Panc1 (cell line): ENCODE results near the gene ZNF77. TPM values are rescaled to one million over a fixed set of nuclear protein-coding genes. Genes with fewer than 3 reads are reported as not detected.
"Not testable (repeated sequence)": the region's sequence is repeated elsewhere in the genome, so short reads cannot be mapped to it uniquely, and the experiment has no call there.

Source experiments
- ATAC-seq: fragments of 200-7000 bp; cut with Tn5 transposase; 2 replicates; pipeline ENCODE4 v1.9.1; 2020; ENCODE audit warnings: mild to moderate bottlenecking, moderate library complexity
- BruUV-seq: library from RNA; stranded (reverse); fragments of 400-500 nt; replicated peaks from 2 replicates; lab custom pipeline; 2021; lab: Mats Ljungman, UMichigan
- CTCF ChIA-PET: fragments of 300-600 bp; sonication (Branson Sonifier 250); formaldehyde crosslinking; loops from one replicate; lab custom pipeline; 2022; ENCODE audit warnings: antibody characterized with exemption; lab: Charles Lee
- POLR2A ChIA-PET: fragments of 300-600 bp; sonication (Branson Sonifier 250); formaldehyde crosslinking; loops from one replicate; lab custom pipeline; 2022; ENCODE audit warnings: antibody characterized with exemption; lab: Charles Lee
- DNase-seq: peaks from one replicate; pipeline ENCODE4 v3.0.0-alpha.2; 2010; ENCODE audit warnings: low read depth, low spot score
- H3K27ac ChIP-seq: 2 replicates; pipeline ENCODE4 v1.5.1; 2011; ENCODE audit warnings: mild to moderate bottlenecking, low read length, inconsistent platforms
- H3K27me3 ChIP-seq: fragments of 200-500 bp; sonication (Bioruptor generic); 2 replicates; pipeline ENCODE4 v1.6.0; 2014; ENCODE audit warnings: low read length, inconsistent platforms; ENCODE audit not compliant: control insufficient read depth, insufficient read depth
- H3K36me3 ChIP-seq: fragments of 200-500 bp; sonication (Bioruptor generic); 2 replicates; pipeline ENCODE4 v1.5.1; 2014; ENCODE audit warnings: inconsistent platforms, mild to moderate bottlenecking, low read length, moderate library complexity; ENCODE audit not compliant: control insufficient read depth, insufficient read depth
- H3K4me1 ChIP-seq: 2 replicates; pipeline ENCODE4 v1.5.1; 2011; ENCODE audit warnings: inconsistent platforms, mild to moderate bottlenecking, low read length, moderate library complexity; ENCODE audit not compliant: control insufficient read depth, insufficient read depth
- H3K4me3 ChIP-seq, 2 experiments: 2 replicates each; pipeline ENCODE4 v1.5.1; 2011 to 2012; ENCODE audit warnings: low read depth in 2 of 2, low read length in 2 of 2, mild to moderate bottlenecking in 2 of 2, inconsistent platforms in 1 of 2, moderate library complexity in 1 of 2
- H3K9me3 ChIP-seq: fragments of 200-500 bp; sonication (Bioruptor generic); 2 replicates; pipeline ENCODE4 v1.5.1; 2014; ENCODE audit warnings: low read depth, mild to moderate bottlenecking, inconsistent platforms, low read length, moderate library complexity; ENCODE audit not compliant: control insufficient read depth, insufficient read depth
- CTCF ChIP-seq: fragments of 450-650 bp; IDR thresholded peaks from 2 replicates; pipeline ENCODE4 v1.5.1; 2017; ENCODE audit warnings: mild to moderate bottlenecking
- POLR2AphosphoS5 ChIP-seq: IDR thresholded peaks from 2 replicates; pipeline ENCODE4 v1.6.1; 2012; ENCODE audit warnings: mild to moderate bottlenecking, low read depth, low read length, moderate library complexity
- SIN3A ChIP-seq: IDR thresholded peaks from 2 replicates; pipeline ENCODE4 v1.6.1; 2012; ENCODE audit warnings: low read depth, mild to moderate bottlenecking, low read length, moderate library complexity, borderline replicate concordance; ENCODE audit not compliant: insufficient read depth
- TCF7L2 ChIP-seq: IDR thresholded peaks from 2 replicates; pipeline ENCODE4 v1.6.1; 2011; ENCODE audit warnings: mild to moderate bottlenecking, low read depth, low read length, inconsistent platforms
- in situ Hi-C: cut with HindIII; loops from 2 replicates; pipeline ENCODE4 v1.10.0; 2016; ENCODE audit warnings: low sequenced_read_pairs, low pct_unique_long_range_greater_than_20kb
- intact Hi-C: fragments of 100-400 bp; cut with micrococcal nuclease; formaldehyde crosslinking; loops from one replicate; pipeline ENCODE4 v1.10.0; 2022; ENCODE audit not compliant: unreplicated experiment
- total RNA-seq: library from RNA; stranded (reverse); gene quantifications from one replicate; pipeline ENCODE4 v1.2.1, GENCODE V29; 2021; ENCODE audit not compliant: unreplicated experiment
- TF ChIP-seq, protein P1 (sequence below), 2 experiments: IDR thresholded peaks; 2 replicates each; pipeline ENCODE4 v1.6.1; 2011 to 2012; ENCODE audit warnings: low read depth in 2 of 2, control low read depth in 1 of 2, low read length in 1 of 2, mild to moderate bottlenecking in 1 of 2, moderate library complexity in 1 of 2; ENCODE audit not compliant: insufficient read depth in 1 of 2

Gene ZNF77
- total RNA-seq, 1 experiment from 2014 or later, result 4.5 TPM

- no peak overlapping the region for H3K4me3 ChIP-seq
- in situ Hi-C loops (no loop called here), intact Hi-C loops (no loop called here)
- ChIA-PET CTCF (no interaction called here), POLR2A (no interaction called here)
- H3K4me1 ChIP-seq, result no peaks in the 10 kb centered on the region
- TF ChIP-seq POLR2AphosphoS5, result no peak
- TF ChIP-seq SIN3A, result no peak
- TF ChIP-seq, protein P1, sequence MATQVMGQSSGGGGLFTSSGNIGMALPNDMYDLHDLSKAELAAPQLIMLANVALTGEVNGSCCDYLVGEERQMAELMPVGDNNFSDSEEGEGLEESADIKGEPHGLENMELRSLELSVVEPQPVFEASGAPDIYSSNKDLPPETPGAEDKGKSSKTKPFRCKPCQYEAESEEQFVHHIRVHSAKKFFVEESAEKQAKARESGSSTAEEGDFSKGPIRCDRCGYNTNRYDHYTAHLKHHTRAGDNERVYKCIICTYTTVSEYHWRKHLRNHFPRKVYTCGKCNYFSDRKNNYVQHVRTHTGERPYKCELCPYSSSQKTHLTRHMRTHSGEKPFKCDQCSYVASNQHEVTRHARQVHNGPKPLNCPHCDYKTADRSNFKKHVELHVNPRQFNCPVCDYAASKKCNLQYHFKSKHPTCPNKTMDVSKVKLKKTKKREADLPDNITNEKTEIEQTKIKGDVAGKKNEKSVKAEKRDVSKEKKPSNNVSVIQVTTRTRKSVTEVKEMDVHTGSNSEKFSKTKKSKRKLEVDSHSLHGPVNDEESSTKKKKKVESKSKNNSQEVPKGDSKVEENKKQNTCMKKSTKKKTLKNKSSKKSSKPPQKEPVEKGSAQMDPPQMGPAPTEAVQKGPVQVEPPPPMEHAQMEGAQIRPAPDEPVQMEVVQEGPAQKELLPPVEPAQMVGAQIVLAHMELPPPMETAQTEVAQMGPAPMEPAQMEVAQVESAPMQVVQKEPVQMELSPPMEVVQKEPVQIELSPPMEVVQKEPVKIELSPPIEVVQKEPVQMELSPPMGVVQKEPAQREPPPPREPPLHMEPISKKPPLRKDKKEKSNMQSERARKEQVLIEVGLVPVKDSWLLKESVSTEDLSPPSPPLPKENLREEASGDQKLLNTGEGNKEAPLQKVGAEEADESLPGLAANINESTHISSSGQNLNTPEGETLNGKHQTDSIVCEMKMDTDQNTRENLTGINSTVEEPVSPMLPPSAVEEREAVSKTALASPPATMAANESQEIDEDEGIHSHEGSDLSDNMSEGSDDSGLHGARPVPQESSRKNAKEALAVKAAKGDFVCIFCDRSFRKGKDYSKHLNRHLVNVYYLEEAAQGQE (IDR thresholded peaks at IDR 0.05; ENCODE audit: insufficient read depth in 1 of 2, low read depth in 2 of 2, low read length in 1 of 2), result no peak
- TF ChIP-seq TCF7L2, result no peak
- no peak for TF ChIP-seq CTCF
- no peak for DNase-seq
- H3K9me3 ChIP-seq, result peaks cover 7% of the 10 kb centered on the region; the same call in 1 of the 2 replicates
- BruUV-seq, result no TSS peak
- H3K27ac ChIP-seq, result no peak overlapping the region
- no peak for ATAC-seq
- H3K36me3 ChIP-seq, result no peaks in the 10 kb centered on the region; the same call in 1 of the 2 replicates
- no peaks in the 10 kb centered on the region for H3K27me3 ChIP-seq
These were observed 48.1 kb downstream of the ZNF77 start for GRCh38 chr19:2896694-2897093.

DNA sequence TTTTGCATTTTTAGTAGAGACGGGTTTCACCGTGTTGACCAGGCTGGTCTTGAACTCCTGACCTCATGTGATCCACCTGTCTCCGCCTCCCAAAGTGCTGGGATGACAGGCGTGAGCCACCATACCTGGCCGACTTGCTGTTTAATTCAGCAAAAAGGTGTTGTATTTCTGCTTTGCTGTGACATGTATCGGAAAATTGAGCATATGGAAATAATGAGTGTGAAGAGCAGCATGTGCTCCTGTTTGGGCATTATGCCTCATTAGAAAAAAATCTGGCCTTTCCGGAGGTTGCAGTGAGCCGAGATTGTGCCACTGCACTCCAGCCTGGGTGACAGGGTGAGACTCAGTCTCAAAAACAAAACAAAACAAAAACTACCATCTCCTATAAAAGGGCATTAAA is 54.2 kb downstream of the ZNF77 start:
- CTCF ChIA-PET, in situ Hi-C loops: not testable (repeated sequence)

GRCh38 chr19:2888731-2889224 is 56.0 kb downstream of the ZNF77 start:
- ChIA-PET CTCF (no interaction called here), POLR2A (no interaction called here)
- H3K4me3 ChIP-seq, result no peak overlapping the region
- no peaks in the 10 kb centered on the region for H3K4me1 ChIP-seq
- no peak for TF ChIP-seq POLR2AphosphoS5
- no peak for TF ChIP-seq TCF7L2
- no peak for TF ChIP-seq SIN3A
- TF ChIP-seq, protein P1 (IDR thresholded peaks at IDR 0.05; ENCODE audit: insufficient read depth in 1 of 2, low read depth in 2 of 2, low read length in 1 of 2), result no peak
- no peak for TF ChIP-seq CTCF
- intact Hi-C loops, result no loop called here
- ATAC-seq, result no peak
- no peak overlapping the region for H3K27ac ChIP-seq
- DNase-seq, result no peak
- no peaks in the 10 kb centered on the region for H3K27me3 ChIP-seq
- BruUV-seq, result no TSS peak
- in situ Hi-C loops, result no loop called here
- H3K36me3 ChIP-seq, result no peaks in the 10 kb centered on the region
- no peaks in the 10 kb centered on the region for H3K9me3 ChIP-seq

More for the DNA sequence above, 54.2 kb downstream of the ZNF77 start:
- DNase-seq, H3K27me3 ChIP-seq, BruUV-seq, H3K4me3 ChIP-seq, POLR2A ChIA-PET, H3K9me3 ChIP-seq, H3K27ac ChIP-seq, H3K36me3 ChIP-seq, H3K4me1 ChIP-seq, ATAC-seq, intact Hi-C loops: not testable (repeated sequence)
